KMS-11 (cell line): ENCODE measurements around the gene MUSTN1.

Experiments
- H2AFZ ChIP-seq: fragments of 200-600 bp; sonication (generic); 2 replicates; pipeline ENCODE4 v1.6.1; 2016; ENCODE audit warnings: antibody characterized with exemption, mixed run types, low read depth
- H3K27ac ChIP-seq: fragments of 200-600 bp; sonication (generic); 2 replicates; pipeline ENCODE4 v1.6.1; 2016; ENCODE audit warnings: mild to moderate bottlenecking, mixed run types
- H3K27me3 ChIP-seq: fragments of 200-600 bp; sonication (generic); 2 replicates; pipeline ENCODE4 v1.6.1; 2017; ENCODE audit warnings: mild to moderate bottlenecking, low read depth, mixed run types, moderate library complexity; ENCODE audit not compliant: insufficient read depth
- H3K36me3 ChIP-seq: fragments of 200-600 bp; sonication (generic); 2 replicates; pipeline ENCODE4 v1.6.1; 2017; ENCODE audit warnings: mild to moderate bottlenecking, mixed run types; ENCODE audit not compliant: insufficient read depth
- H3K4me1 ChIP-seq: fragments of 200-600 bp; sonication (generic); 2 replicates; pipeline ENCODE4 v1.6.1; 2016; ENCODE audit warnings: mild to moderate bottlenecking, low read depth, mixed run types; ENCODE audit not compliant: poor library complexity, severe bottlenecking
- H3K4me2 ChIP-seq: fragments of 200-600 bp; sonication (generic); 2 replicates; pipeline ENCODE4 v1.7.0; 2016; ENCODE audit warnings: mild to moderate bottlenecking, mixed run types
- H3K4me3 ChIP-seq: fragments of 200-600 bp; sonication (generic); IDR thresholded peaks from 2 replicates; pipeline ENCODE4 v1.6.1; 2017; ENCODE audit warnings: low read depth, low read length, mixed read lengths; ENCODE audit not compliant: insufficient read depth
- H3K79me2 ChIP-seq: fragments of 200-600 bp; sonication (generic); 2 replicates; pipeline ENCODE4 v1.6.1; 2016; ENCODE audit warnings: low read depth, mixed run types; ENCODE audit not compliant: insufficient read depth
- H3K9ac ChIP-seq: fragments of 200-600 bp; sonication (generic); 2 replicates; pipeline ENCODE4 v1.6.1; 2016; ENCODE audit warnings: mild to moderate bottlenecking, mixed run types
- H4K20me1 ChIP-seq: fragments of 200-600 bp; sonication (generic); 2 replicates; pipeline ENCODE4 v1.6.1; 2016; ENCODE audit warnings: mild to moderate bottlenecking, mixed run types; ENCODE audit not compliant: insufficient read depth
- TF ChIP-seq, protein P1 (sequence below): fragments of 200-600 bp; sonication (generic); conservative IDR thresholded peaks from 2 replicates; pipeline ENCODE4 v1.6.1; 2017; ENCODE audit warnings: low read depth, mild to moderate bottlenecking, antibody characterized with exemption, low read length, moderate library complexity, mixed read lengths

Gene MUSTN1

DNA sequence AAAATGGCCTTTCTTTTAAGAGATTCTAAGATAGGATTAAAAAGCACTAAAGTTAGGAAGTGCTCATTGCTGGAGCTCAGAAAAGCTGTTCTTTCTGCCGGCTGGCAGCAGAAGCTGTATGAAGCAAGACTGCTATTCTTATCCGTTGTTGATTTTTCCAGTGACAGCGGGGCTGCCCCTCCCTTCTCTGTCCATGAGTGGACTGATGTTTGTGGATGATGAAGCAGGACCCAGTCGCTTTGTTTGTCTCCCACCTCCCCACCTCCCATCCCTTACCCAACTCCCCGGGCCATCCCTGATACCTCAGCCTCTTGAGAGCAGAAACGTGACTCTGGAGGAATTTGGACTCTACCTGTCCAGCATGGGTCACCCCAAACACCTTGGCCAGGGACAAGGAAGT lies 10.3 kb upstream of the MUSTN1 start:
- Histone ChIP-seq H3K27ac (no peak overlapping the region), H4K20me1 (no peaks in the 10 kb centered on the region), H3K36me3 (no peaks in the 10 kb centered on the region), H3K9ac (no peak overlapping the region), H3K27me3 (no peaks in the 10 kb centered on the region), H3K4me3 (no peak overlapping the region), H2AFZ (no peak overlapping the region), H3K79me2 (no peaks in the 10 kb centered on the region), H3K4me2 (no peak overlapping the region), H3K4me1 (no peaks in the 10 kb centered on the region)
- TF ChIP-seq, protein P1, sequence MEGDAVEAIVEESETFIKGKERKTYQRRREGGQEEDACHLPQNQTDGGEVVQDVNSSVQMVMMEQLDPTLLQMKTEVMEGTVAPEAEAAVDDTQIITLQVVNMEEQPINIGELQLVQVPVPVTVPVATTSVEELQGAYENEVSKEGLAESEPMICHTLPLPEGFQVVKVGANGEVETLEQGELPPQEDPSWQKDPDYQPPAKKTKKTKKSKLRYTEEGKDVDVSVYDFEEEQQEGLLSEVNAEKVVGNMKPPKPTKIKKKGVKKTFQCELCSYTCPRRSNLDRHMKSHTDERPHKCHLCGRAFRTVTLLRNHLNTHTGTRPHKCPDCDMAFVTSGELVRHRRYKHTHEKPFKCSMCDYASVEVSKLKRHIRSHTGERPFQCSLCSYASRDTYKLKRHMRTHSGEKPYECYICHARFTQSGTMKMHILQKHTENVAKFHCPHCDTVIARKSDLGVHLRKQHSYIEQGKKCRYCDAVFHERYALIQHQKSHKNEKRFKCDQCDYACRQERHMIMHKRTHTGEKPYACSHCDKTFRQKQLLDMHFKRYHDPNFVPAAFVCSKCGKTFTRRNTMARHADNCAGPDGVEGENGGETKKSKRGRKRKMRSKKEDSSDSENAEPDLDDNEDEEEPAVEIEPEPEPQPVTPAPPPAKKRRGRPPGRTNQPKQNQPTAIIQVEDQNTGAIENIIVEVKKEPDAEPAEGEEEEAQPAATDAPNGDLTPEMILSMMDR = no peak

DNA sequence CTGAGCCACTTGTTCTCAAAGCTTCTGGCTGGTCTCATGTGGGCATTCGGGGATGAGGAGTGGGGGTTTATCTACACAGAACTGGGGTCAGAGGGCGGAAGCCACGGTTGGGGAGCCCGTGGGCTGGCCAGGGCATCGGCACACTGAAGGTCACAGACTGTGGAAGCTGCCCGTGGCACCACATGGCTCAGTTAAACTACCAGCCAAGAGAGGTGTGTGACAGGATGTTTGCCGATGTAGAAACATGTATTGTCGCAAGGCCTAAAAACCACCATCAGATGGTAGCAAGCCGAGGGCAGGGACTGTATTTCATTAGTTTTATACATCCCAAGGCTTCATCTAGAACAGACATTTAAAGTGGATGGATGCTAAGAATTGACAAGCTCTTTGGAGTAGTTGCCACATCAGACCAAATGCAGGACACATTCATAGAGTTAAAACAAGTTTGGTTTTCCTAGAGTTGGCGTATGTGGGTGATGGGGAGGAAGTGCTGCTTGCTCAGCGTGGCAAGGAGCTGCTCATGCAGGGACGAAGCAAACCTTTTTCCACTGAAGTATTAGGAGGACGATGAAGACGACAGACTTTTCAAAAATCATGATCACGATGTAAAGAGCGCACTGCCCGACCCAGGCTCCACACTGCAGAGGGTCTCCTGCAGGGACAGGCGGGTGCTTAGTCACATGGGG lies 9.6 kb upstream of the MUSTN1 start:
- no peaks in the 10 kb centered on the region for H3K79me2 ChIP-seq
- no peaks in the 10 kb centered on the region for H3K27me3 ChIP-seq
- no peak overlapping the region for H3K9ac ChIP-seq
- no peak overlapping the region for H2AFZ ChIP-seq
- no peak overlapping the region for H3K4me2 ChIP-seq
- H3K4me3 ChIP-seq = no peak overlapping the region
- TF ChIP-seq, protein P1 = no peak
- H3K4me1 ChIP-seq = no peaks in the 10 kb centered on the region
- H3K27ac ChIP-seq = no peak overlapping the region
- H4K20me1 ChIP-seq = no peaks in the 10 kb centered on the region
- H3K36me3 ChIP-seq = no peaks in the 10 kb centered on the region

DNA sequence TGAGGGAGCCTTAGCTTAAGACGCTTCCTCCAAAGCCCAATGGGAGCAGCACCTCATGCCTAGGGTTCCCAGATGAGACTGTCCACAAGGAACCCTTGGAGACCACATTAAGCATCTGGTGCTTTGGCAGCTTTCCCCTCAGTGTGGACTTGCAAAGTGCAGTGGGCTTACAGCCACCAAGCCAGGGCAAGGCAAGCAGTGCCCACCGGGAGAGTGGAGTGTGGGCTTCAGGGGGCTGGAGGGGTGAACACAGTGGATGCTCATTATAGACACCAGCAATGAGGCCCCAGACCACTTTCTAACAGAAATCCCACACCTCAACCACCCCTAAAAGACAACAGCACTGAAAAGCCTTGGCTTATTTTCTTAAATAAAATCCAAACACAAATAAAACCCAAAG lies 9.1 kb upstream of the MUSTN1 start:
- H3K27ac ChIP-seq = no peak overlapping the region
- H3K4me3 ChIP-seq = no peak overlapping the region
- H3K4me1 ChIP-seq = no peaks in the 10 kb centered on the region
- H3K79me2 ChIP-seq = no peaks in the 10 kb centered on the region
- no peaks in the 10 kb centered on the region for H3K27me3 ChIP-seq
- no peak overlapping the region for H2AFZ ChIP-seq
- TF ChIP-seq, protein P1 = no peak
- no peaks in the 10 kb centered on the region for H4K20me1 ChIP-seq
- no peak overlapping the region for H3K9ac ChIP-seq
- no peak overlapping the region for H3K4me2 ChIP-seq
- H3K36me3 ChIP-seq = no peaks in the 10 kb centered on the region

DNA sequence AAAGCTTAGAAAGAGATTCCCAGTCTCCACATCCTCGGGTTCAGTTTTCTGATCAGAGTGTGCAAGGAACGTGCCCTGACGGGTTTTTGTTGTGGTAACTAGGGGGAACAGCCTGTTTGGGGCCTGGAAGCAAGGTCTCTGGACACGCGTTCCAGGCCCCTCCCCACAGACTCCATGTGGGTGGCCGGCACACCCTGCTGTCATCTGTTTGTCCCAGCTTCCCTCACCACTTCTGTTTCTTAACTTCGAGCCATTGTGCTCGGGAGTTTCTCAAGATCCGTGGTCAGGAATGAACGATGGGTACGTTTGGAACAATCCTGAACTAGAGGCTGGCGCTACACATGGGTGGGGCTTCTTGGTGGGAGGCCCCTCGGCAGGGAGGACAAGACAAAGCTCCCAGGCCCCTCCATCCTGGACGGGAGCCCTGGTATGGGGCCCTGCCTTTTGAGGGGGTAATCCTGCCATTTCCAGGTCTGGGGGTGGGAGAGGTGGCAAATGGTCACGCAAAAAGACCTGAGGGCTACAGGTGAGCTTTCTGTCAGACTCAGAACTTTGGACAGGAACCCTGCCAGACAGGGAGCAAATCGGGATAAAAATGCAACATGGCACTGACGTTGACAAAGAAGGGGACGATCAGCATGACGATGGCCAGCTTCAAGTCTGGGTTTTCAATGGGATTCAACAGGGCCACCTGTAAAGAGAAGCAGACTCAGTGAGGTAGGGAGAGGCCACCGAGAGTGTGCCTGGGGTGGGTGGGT lies 8.5 kb upstream of the MUSTN1 start:
- Histone ChIP-seq H3K9ac (no peak overlapping the region), H4K20me1 (no peaks in the 10 kb centered on the region), H3K27ac (no peak overlapping the region), H2AFZ (no peak overlapping the region), H3K36me3 (no peaks in the 10 kb centered on the region), H3K79me2 (no peaks in the 10 kb centered on the region), H3K4me3 (no peak overlapping the region), H3K4me2 (no peak overlapping the region), H3K27me3 (no peaks in the 10 kb centered on the region), H3K4me1 (no peaks in the 10 kb centered on the region)
- TF ChIP-seq, protein P1 = no peak
